ENCODE results near the gene TBC1D22A. TPM values are rescaled to one million over a fixed set of nuclear protein-coding genes. Genes with fewer than 3 reads are reported as not detected.
A peak's percentile ranks its signal among the peaks of the same experiment; 100 is the strongest.

Gene TBC1D22A
- total RNA-seq, 1 experiment from 2014 or later, result 27.6 TPM

DNA sequence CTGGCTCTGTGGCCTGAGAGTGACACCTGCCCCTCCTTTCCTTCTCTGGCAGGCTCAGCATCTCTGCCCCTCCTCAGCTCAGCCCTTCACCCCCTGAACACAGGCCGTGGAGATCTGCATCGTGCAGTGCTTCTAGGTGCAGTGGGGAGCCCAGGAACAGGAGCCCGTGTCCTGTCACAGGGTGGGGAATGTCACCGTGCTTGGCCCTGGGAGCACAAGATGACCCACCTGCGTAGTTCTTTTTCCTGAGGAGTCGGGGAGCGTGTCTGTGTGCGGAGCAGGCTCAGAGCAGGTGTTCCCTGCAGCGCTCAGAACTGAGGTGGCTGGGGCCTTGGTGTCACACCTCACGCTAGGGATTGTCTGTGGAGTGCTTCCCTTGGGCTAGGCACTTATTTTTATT is 10.6 kb downstream of the TBC1D22A start:
- CTCF ChIA-PET, result interaction anchor here (1.1 to 1.8 kb wide), 2 partner anchors 10 to 57 kb away, joined by 3 to 8 read pairs; partner anchors contain the start of gene TBC1D22A
- peaks cover 47% of the 10 kb centered on the region for H3K4me1 Mint-ChIP-seq (ENCODE audit: low read depth, unreplicated experiment)
- no peak overlapping the region for H3K27ac Mint-ChIP-seq (ENCODE audit: unreplicated experiment)
- no peaks in the 10 kb centered on the region for H3K9me3 Mint-ChIP-seq (ENCODE audit: low read depth, unreplicated experiment)
- H3K27me3 Mint-ChIP-seq (ENCODE audit: unreplicated experiment), result no peaks in the 10 kb centered on the region
- H3K36me3 Mint-ChIP-seq (ENCODE audit: insufficient read depth, unreplicated experiment), result peaks cover 4% of the 10 kb centered on the region
- TF ChIP-seq, protein P1, sequence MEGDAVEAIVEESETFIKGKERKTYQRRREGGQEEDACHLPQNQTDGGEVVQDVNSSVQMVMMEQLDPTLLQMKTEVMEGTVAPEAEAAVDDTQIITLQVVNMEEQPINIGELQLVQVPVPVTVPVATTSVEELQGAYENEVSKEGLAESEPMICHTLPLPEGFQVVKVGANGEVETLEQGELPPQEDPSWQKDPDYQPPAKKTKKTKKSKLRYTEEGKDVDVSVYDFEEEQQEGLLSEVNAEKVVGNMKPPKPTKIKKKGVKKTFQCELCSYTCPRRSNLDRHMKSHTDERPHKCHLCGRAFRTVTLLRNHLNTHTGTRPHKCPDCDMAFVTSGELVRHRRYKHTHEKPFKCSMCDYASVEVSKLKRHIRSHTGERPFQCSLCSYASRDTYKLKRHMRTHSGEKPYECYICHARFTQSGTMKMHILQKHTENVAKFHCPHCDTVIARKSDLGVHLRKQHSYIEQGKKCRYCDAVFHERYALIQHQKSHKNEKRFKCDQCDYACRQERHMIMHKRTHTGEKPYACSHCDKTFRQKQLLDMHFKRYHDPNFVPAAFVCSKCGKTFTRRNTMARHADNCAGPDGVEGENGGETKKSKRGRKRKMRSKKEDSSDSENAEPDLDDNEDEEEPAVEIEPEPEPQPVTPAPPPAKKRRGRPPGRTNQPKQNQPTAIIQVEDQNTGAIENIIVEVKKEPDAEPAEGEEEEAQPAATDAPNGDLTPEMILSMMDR (IDR thresholded peaks at IDR 0.05; ENCODE audit: unreplicated experiment), result no peak
- intact Hi-C loops (cut with micrococcal nuclease; ENCODE audit: unreplicated experiment), result loop anchor here (5.0 kb wide), 1 partner anchor 36 kb away; the partner anchor contains the start of gene CERK
- H3K4me3 Mint-ChIP-seq (ENCODE audit: low read depth, unreplicated experiment), result no peak overlapping the region
- no peak for DNase-seq
- BruUV-seq (replicated peaks), result no TSS peak

- no TSS peak for BruUV-seq (replicated peaks)
- TF ChIP-seq, protein P1 (IDR thresholded peaks at IDR 0.05; ENCODE audit: unreplicated experiment), result no peak
- Mint-ChIP-seq H3K27me3 (ENCODE audit: unreplicated experiment) (no peaks in the 10 kb centered on the region), H3K9me3 (ENCODE audit: low read depth, unreplicated experiment) (no peaks in the 10 kb centered on the region), H3K4me1 (ENCODE audit: low read depth, unreplicated experiment) (peaks cover 42% of the 10 kb centered on the region), H3K4me3 (ENCODE audit: low read depth, unreplicated experiment) (no peak overlapping the region), H3K36me3 (ENCODE audit: insufficient read depth, unreplicated experiment) (peaks cover 4% of the 10 kb centered on the region), H3K27ac (ENCODE audit: unreplicated experiment) (no peak overlapping the region)
- no peak for DNase-seq
- intact Hi-C loops (cut with micrococcal nuclease; ENCODE audit: unreplicated experiment), result loop anchor here (5.0 kb wide), 1 partner anchor 37 kb away; the partner anchor contains the start of gene CERK
- CTCF ChIA-PET, result interaction anchor here (0.7 to 1.8 kb wide), 6 partner anchors 12 to 199 kb away, joined by 3 to 8 read pairs (median 3); partner anchors contain the start of gene TBC1D22A
Observed at GRCh38 chr22:46774253-46774979, 12.0 kb downstream of the TBC1D22A start.

- H3K4me3 Mint-ChIP-seq (ENCODE audit: low read depth, unreplicated experiment), result no peak overlapping the region
Observed at GRCh38 chr22:46774980-46775849, 12.8 kb downstream of the TBC1D22A start.

More at GRCh38 chr22:46774980-46775849, 12.8 kb downstream of the TBC1D22A start:
- H3K27me3 Mint-ChIP-seq (ENCODE audit: unreplicated experiment), result no peaks in the 10 kb centered on the region
- no peak overlapping the region for H3K27ac Mint-ChIP-seq (ENCODE audit: unreplicated experiment)
- CTCF ChIA-PET, result interaction anchor here (0.6 to 1.8 kb wide), 3 partner anchors 12 to 749 kb away, joined by 3 to 8 read pairs (median 3); partner anchors contain the start of gene TBC1D22A
- BruUV-seq (replicated peaks), result TSS peak; percentile 14
- peaks cover 37% of the 10 kb centered on the region for H3K4me1 Mint-ChIP-seq (ENCODE audit: low read depth, unreplicated experiment)
- H3K9me3 Mint-ChIP-seq (ENCODE audit: low read depth, unreplicated experiment), result no peaks in the 10 kb centered on the region
- TF ChIP-seq, protein P1 (IDR thresholded peaks at IDR 0.05; ENCODE audit: unreplicated experiment), result no peak
- DNase-seq, result no peak
- intact Hi-C loops (cut with micrococcal nuclease; ENCODE audit: unreplicated experiment), result loop anchor here (5.0 kb wide), 1 partner anchor 38 kb away; the partner anchor contains the start of gene CERK
- H3K36me3 Mint-ChIP-seq (ENCODE audit: insufficient read depth, unreplicated experiment), result peaks cover 4% of the 10 kb centered on the region
